ENCODE data around the gene SH2D3A. TPM values are rescaled to one million over a fixed set of nuclear protein-coding genes. Genes with fewer than 3 reads are reported as not detected.

Gene SH2D3A
- total and polyA plus RNA-seq, 2 experiments from 2014 or later: 20.7 to 38.4 TPM

- Mint-ChIP-seq H3K27me3 (ENCODE audit: insufficient read depth, low read depth, poor library complexity) (peaks cover 13% of the 10 kb centered on the region), H3K4me3 (no peak overlapping the region), H3K27ac (no peak overlapping the region), H3K9me3 (no peaks in the 10 kb centered on the region; the same call in 2 of the 3 replicates), H3K36me3 (ENCODE audit: low read depth) (peaks cover 10% of the 10 kb centered on the region; the same call in 2 of the 3 replicates), H3K4me1 (peaks cover 19% of the 10 kb centered on the region)
- no peak overlapping the region for H2AFZ ChIP-seq
- H3K79me2 ChIP-seq (replicated peaks; ENCODE audit: insufficient read depth): peaks cover 12% of the 10 kb centered on the region
- TF ChIP-seq STAT1 (IDR thresholded peaks at IDR 0.05; ENCODE audit: unreplicated experiment) (no peak), JUNB (IDR thresholded peaks at IDR 0.05; ENCODE audit: unreplicated experiment) (no peak), EZH2phosphoT487 (IDR thresholded peaks at IDR 0.05; ENCODE audit: unreplicated experiment) (no peak), POLR2AphosphoS5 (IDR thresholded peaks at IDR 0.05; ENCODE audit: low read depth) (no peak), CTCF (conservative IDR thresholded peaks at IDR 0.05; ENCODE audit: low read depth in 2 of 2) (no peak), ZNF462 (CRISPR knock-in tag; IDR thresholded peaks at IDR 0.05) (no peak), EZH2 (IDR thresholded peaks at IDR 0.05; ENCODE audit: low read depth, unreplicated experiment) (no peak), ZNF331 (CRISPR knock-in tag; IDR thresholded peaks at IDR 0.05; ENCODE audit: low read depth) (no peak), NANOG (IDR thresholded peaks at IDR 0.05; ENCODE audit: borderline replicate concordance) (no peak), ZNF114 (CRISPR knock-in tag; IDR thresholded peaks at IDR 0.05) (no peak), ETS1 (IDR thresholded peaks at IDR 0.05) (no peak), CREB1 (CRISPR knock-in tag; IDR thresholded peaks at IDR 0.05; ENCODE audit: low read depth) (no peak), REST (IDR thresholded peaks at IDR 0.05; ENCODE audit: unreplicated experiment) (no peak)
- DNase-seq (ENCODE audit: low spot score): no peak
- H3K9me2 ChIP-seq (ENCODE audit: insufficient read depth): no peaks in the 10 kb centered on the region
- H3K36me3 ChIP-seq (ENCODE audit: insufficient read depth): no peaks in the 10 kb centered on the region
- H3K4me2 ChIP-seq: no peak overlapping the region
- no peak overlapping the region for H3K4me3 ChIP-seq
- ATAC-seq: no peak
- H3K27me3 ChIP-seq (ENCODE audit: insufficient read depth): no peaks in the 10 kb centered on the region
- H3K4me1 ChIP-seq (ENCODE audit: insufficient read depth): peaks cover 21% of the 10 kb centered on the region
- H3F3A ChIP-seq (replicated peaks; ENCODE audit: low read depth): 0 out of 2 replicates have a peak, but pooled peaks cover 7% of the 10 kb centered on the region
- H4K20me1 ChIP-seq (replicated peaks; ENCODE audit: insufficient read depth): 0 out of 2 replicates have a peak, but pooled peaks cover 2% of the 10 kb centered on the region
- no peak overlapping the region for H3K27ac ChIP-seq (ENCODE audit: low read depth)
Observed at GRCh38 chr19:6731822-6732221, 35.4 kb downstream of the SH2D3A start.

Measured in GM23338 (cell line).